Renal cortical epithelial cell (primary cell): Measurements from ENCODE around the gene GON7. TPM values are rescaled to one million over a fixed set of nuclear protein-coding genes. Genes with fewer than 3 reads are reported as not detected.
"Not testable (repeated sequence)": the region's sequence is repeated elsewhere in the genome, so short reads cannot be mapped to it uniquely, and the experiment has no call there.

Experiments
- DNase-seq: peaks from one replicate; pipeline ENCODE4 v3.0.0-alpha.2; 2011; ENCODE audit warnings: low read depth
- total RNA-seq: library from RNA; depleted of rRNA; stranded (reverse); fragments of >200 nt; gene quantifications from 2 replicates; pipeline ENCODE4 v1.2.3, GENCODE V29; 2014

The GON7 gene
- total RNA-seq, 1 donor from 2014 or later: 28.4 TPM

- DNase-seq: no peak
These were observed 6.3 kb downstream of the GON7 start for GRCh38 chr14:93200553-93200952.

GRCh38 chr14:93199031-93199430, 7.8 kb downstream of the GON7 start:
- no peak for DNase-seq

- no peak for DNase-seq
These were observed 11.4 kb downstream of the GON7 start for GRCh38 chr14:93195316-93195999.

- DNase-seq: no peak
These were observed 19.9 kb downstream of the GON7 start for GRCh38 chr14:93186956-93187355.

GRCh38 chr14:93186466-93186865, 20.4 kb downstream of the GON7 start:
- DNase-seq: no peak

GRCh38 chr14:93185349-93185720, 21.5 kb downstream of the GON7 start:
- peak; percentile 33 for DNase-seq

GRCh38 chr14:93184391-93185348, 22.2 kb downstream of the GON7 start, which contains the start of the genes LYSET and MOAP1:
TSS of gene LYSET (plus strand) at chr14:93185317. CDS start at chr14:93185406, 89 bp downstream.
TSS of gene MOAP1 (minus strand) at chr14:93184897. CDS start at chr14:93184242, 655 bp downstream.
- peak; percentile 66 for DNase-seq

- DNase-seq: no peak
These were observed 23.1 kb downstream of the GON7 start for GRCh38 chr14:93183596-93184317.

- DNase-seq: no peak
These were observed 31.4 kb downstream of the GON7 start for GRCh38 chr14:93175492-93175891.

GRCh38 chr14:93174731-93175130, 32.1 kb downstream of the GON7 start:
- not testable (repeated sequence) for DNase-seq

- DNase-seq: peak; percentile 30
These were observed 32.9 kb downstream of the GON7 start for GRCh38 chr14:93173943-93174395.

GRCh38 chr14:93171376-93171775, 35.5 kb downstream of the GON7 start:
- DNase-seq: no peak

GRCh38 chr14:93170141-93170540, 36.7 kb downstream of the GON7 start:
- not testable (repeated sequence) for DNase-seq

GRCh38 chr14:93169619-93170018, 37.2 kb downstream of the GON7 start:
- DNase-seq: not testable (repeated sequence)

- DNase-seq: peak; percentile 58
These were observed 38.3 kb downstream of the GON7 start for GRCh38 chr14:93168610-93169009.

- peak; percentile 81 for DNase-seq
These were observed 41.3 kb downstream of the GON7 start for GRCh38 chr14:93165271-93166265.

- no peak for DNase-seq
These were observed 43.3 kb downstream of the GON7 start for GRCh38 chr14:93163564-93163963.

- no peak for DNase-seq
These were observed 45.4 kb downstream of the GON7 start for GRCh38 chr14:93161411-93161940.

GRCh38 chr14:93160353-93160801, 46.5 kb downstream of the GON7 start:
- peak; percentile 21 for DNase-seq
